GM12864 (cell line): ENCODE data around the gene RAB8B.

Experiments used
- DNase-seq: peaks from one replicate; pipeline ENCODE4 v3.0.0-alpha.2; 2011; ENCODE audit warnings: low read depth
- H3K4me3 ChIP-seq: 2 replicates; pipeline ENCODE4 v1.5.1; 2011; ENCODE audit warnings: mild to moderate bottlenecking, low read depth, low read length, control low read depth
- TF ChIP-seq, protein P1 (sequence below): IDR thresholded peaks from 2 replicates; pipeline ENCODE4 v1.5.1; 2011; ENCODE audit warnings: low read depth, mild to moderate bottlenecking, moderate library complexity, low read length, control low read depth, inconsistent platforms; ENCODE audit errors: missing control alignments

Gene RAB8B

DNA sequence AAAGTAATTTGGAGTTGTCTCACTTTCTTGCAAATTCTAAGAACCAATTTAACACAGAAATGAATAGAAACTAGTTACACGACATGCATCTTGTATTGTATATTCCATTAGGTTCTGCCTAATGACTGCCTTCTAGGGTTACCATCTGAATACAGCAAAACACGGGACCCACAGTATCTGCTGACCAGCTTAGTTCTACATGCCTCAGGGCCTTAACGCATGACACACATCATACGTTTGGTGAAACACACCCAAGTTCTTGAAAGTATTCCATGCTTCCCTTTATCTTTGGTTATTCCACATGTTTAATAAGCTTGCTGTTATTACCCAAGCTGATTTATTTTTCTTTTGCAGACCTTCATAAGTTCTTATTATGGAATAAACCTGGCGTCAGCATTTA lies 115.9 kb downstream of the RAB8B start:
- H3K4me3 ChIP-seq: no peak overlapping the region
- DNase-seq: no peak
- TF ChIP-seq, protein P1, sequence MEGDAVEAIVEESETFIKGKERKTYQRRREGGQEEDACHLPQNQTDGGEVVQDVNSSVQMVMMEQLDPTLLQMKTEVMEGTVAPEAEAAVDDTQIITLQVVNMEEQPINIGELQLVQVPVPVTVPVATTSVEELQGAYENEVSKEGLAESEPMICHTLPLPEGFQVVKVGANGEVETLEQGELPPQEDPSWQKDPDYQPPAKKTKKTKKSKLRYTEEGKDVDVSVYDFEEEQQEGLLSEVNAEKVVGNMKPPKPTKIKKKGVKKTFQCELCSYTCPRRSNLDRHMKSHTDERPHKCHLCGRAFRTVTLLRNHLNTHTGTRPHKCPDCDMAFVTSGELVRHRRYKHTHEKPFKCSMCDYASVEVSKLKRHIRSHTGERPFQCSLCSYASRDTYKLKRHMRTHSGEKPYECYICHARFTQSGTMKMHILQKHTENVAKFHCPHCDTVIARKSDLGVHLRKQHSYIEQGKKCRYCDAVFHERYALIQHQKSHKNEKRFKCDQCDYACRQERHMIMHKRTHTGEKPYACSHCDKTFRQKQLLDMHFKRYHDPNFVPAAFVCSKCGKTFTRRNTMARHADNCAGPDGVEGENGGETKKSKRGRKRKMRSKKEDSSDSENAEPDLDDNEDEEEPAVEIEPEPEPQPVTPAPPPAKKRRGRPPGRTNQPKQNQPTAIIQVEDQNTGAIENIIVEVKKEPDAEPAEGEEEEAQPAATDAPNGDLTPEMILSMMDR: no peak

DNA sequence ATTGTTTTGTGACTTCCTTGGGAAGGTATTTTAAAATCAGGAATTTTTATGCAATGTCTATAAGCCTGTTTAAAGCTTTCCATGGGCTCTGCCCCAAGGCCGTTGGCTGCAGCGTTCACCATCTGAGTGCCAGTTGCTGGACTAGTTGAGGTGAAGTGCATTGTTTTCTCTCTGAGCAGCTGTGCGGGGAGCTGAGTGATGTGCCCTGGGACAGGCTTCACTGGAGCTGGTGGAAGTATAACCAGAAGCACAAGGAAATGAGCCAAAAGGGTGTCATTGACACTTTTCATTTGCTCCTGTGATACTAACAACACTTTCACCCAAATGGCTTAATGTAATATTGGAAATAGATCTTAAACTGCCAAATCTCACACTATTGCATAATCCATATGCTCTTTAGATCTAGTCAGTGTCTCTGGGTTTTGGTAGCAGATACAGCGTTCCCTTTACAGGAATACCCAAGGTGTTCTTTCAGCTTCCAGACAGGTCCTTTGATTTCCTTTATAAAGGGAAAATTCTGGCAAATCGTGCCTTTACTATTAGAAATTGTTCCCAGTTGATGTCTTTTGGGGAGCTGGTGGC lies 117.2 kb downstream of the RAB8B start:
- no peak overlapping the region for H3K4me3 ChIP-seq
- TF ChIP-seq, protein P1: no peak
- DNase-seq: no peak

DNA sequence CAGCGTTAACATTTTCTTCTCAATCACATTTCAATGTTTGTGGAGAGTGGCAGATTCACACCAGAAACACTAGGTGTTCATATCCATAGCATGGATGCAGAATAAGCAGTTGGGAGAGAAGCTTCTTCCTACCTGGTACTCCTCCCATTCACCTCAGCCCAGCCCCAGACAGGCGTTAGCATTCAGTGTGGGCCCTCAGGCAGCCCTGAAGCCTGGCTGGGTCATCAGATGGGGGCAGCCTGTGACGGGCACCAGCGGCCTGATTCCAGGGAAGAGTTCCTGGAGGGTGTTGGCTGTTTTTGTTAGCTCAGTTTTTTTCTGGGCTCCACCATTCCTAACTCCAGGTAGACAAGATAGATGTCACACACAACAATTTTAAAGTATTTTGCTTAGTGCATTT lies 119.1 kb downstream of the RAB8B start:
- DNase-seq: no peak
- no peak overlapping the region for H3K4me3 ChIP-seq
- TF ChIP-seq, protein P1: no peak

DNA sequence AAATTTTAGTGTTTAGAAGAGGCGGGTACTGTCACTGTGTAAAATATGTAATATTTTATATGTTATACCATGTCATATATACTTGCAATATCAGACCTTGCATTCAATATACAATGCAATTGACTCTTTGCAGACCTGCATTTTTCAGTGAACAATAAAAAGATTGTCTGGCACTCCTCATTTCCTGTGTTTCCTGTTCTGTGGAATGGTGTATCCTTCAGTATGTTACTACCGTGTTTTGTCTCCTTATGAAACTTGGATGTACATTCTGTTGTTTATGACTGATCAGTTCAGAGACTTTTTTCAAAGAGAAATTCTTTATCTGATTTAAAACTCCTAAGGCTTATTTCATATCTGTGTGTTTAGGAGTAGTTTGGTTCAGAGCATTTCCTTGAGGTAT lies 119.5 kb downstream of the RAB8B start:
- TF ChIP-seq, protein P1: no peak
- no peak overlapping the region for H3K4me3 ChIP-seq
- no peak for DNase-seq

DNA sequence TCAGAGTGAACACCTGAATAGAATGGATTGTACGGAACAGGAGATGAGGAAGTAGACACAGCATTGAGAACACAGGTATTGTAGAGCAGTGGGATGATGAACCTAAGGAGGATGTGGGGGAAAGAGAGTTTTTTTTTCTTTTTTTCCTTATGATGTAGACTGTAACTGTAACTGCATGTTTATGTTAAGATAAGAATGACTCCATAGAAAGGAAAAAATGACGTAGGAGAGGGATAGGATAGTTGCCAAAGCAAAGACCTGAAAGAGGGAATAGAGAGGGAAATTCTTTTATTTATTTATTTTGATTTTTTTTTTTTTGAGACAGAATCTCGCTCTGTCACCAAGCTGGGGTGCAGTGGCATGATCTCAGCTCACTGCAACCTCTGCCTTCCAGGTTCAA lies 121.2 kb downstream of the RAB8B start:
- no peak overlapping the region for H3K4me3 ChIP-seq
- DNase-seq: no peak
- TF ChIP-seq, protein P1: no peak

DNA sequence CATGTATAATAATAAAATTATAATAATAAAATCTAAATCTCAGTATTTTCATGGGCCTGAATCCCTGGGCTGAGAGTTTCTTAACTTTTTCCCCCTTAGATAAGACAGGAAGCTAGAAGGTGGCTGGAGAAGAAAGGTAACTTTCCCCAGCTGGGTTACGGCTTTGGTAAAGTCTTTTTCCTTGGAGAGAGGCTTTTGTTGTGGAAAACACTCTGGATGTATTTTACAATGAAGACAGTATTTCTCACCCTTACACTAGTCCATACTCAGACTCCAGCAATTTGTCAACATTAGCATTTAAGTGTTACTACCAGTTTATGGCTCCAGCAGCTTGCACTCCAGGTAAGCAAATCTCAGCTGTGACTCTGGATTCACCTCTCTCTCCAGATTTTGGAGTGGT lies 122.9 kb downstream of the RAB8B start:
- no peak for DNase-seq
- H3K4me3 ChIP-seq: no peak overlapping the region
- TF ChIP-seq, protein P1: no peak

DNA sequence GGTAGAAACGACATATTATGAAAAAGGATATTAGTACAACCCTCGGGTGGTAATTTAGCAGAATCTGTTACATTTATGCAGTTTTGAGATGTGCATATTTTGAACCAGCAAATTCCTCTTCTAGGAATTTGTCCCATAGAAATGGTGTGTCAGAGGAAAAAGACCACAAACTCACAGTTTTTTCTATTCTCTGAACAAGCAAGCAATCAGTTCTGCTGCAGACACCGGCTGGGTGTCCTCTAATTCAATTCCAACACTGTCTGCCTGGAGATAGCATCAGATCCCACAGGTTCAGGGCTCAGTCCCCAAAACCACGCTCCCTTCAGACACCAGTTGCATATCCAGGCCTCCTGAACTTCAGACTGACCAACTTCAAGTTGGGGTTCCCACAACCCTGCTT lies 124.4 kb downstream of the RAB8B start:
- no peak overlapping the region for H3K4me3 ChIP-seq
- TF ChIP-seq, protein P1: no peak
- DNase-seq: no peak
